G401 (cell line): ENCODE measurements around the gene OTUD1. TPM values are rescaled to one million over a fixed set of nuclear protein-coding genes. Genes with fewer than 3 reads are reported as not detected.
"Not testable (repeated sequence)": the region's sequence is repeated elsewhere in the genome, so short reads cannot be mapped to it uniquely, and the experiment has no call there.

ENCODE experiments used
- DNase-seq: peaks from one replicate; pipeline ENCODE4 v3.0.0-alpha.2; 2015; ENCODE audit warnings: low spot score
- in situ Hi-C: cut with HindIII; loops from 2 replicates; pipeline ENCODE4 v1.10.0; 2016; ENCODE audit warnings: low sequenced_read_pairs, mixed read lengths
- total RNA-seq: library from RNA; depleted of rRNA; stranded (reverse); fragments of >200 nt; shearing (Covaris generic); gene quantifications from 2 replicates; pipeline ENCODE4 v1.2.3, GENCODE V29; 2014; rRNA removed

Gene OTUD1
- 1.5 and 3.0 TPM in 2 replicates for total RNA-seq

GRCh38 chr10:23438547-23439451, at the start of gene OTUD1:
Gene OTUD1 (plus strand): TSS chr10:23439075. CDS start chr10:23439458, 383 bp downstream.
- in situ Hi-C loops: no loop called here
- peak; percentile 95 for DNase-seq

- DNase-seq, in situ Hi-C loops: not testable (repeated sequence)
Observed at GRCh38 chr10:23390408-23390807, 48.5 kb upstream of the OTUD1 start.

DNA sequence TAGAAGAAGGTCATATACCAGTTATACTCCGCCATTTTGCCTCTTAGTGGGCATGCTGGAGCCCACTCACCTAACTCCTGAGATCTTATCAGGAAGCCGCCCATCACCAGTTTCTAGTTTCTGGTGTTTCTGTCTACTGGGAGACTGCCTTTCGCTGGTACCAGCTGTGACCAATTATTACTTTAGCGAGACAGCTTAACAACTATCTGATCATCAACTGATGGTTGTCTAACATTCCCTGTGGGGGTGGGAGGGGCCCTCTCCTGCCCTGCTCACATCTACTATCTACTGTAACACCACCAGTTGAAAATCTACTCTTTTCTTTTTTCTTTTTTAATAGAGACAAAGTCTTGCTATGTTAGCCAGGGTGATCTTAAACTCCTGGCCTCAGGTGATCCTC, 48.1 kb upstream of the OTUD1 start:
- no peak for DNase-seq
- in situ Hi-C loops: no loop called here

DNA sequence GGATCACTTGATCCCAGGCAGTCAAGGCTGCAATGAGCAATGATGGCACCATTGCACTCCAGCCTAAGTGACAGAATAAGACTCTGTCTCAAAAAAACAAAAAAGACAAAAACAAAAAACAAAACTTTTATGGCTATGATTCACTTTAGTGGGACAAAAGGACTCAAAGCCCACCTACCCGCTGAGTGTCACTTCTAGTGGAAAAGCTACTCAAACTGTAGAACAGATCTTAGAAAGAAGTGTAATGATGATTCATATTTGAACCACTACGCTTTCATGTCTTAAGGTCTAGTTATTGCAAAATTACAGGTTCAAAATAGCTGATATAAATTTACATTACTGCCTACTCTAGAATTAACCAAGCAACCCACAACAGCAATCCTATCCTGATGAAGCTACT, 47.1 kb upstream of the OTUD1 start:
- in situ Hi-C loops: no loop called here
- no peak for DNase-seq

DNA sequence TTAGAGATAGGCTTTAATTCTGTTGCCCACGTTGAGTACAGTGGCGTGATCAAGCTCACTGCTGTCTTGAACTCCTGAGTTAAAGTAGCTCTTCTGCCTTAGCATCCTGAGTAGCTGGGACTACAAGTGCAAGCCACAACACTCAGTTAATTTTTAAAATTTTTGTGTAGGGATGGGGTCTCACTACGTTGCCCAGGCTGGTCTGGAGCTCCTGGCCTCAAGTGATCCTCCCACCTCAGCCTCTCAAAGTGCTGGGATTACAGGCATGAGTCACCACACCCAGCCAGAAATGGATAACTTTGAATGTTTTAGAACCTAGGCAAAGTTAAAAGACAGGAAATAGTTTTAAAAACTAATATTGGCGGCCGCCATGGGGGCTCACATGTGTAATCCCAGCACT, 43.9 kb upstream of the OTUD1 start:
- DNase-seq: no peak
- in situ Hi-C loops: no loop called here

GRCh38 chr10:23396695-23397094, 42.2 kb upstream of the OTUD1 start:
- in situ Hi-C loops: no loop called here

GRCh38 chr10:23399701-23400144, 39.2 kb upstream of the OTUD1 start:
- no peak for DNase-seq
- in situ Hi-C loops: no loop called here

More at GRCh38 chr10:23396695-23397094, 42.2 kb upstream of the OTUD1 start:
- DNase-seq: no peak

DNA sequence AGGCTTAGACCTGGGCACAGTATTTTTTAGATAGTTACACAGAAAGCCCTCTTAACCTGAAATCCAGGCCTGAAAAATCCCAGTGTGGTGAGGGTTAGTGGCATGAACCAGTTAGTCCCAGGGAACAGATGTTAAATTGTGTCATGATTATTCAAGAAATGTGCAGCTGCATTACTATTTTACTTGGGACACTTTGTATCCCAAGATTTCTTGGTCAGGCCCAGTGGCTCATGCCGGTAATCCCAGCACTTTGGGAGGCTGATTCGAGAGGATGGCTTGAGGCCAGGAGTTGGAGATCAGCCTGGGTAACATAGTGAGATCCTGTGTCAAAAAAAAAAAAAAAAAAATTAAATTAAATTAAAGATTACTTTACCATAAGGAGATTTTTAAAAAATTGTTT, 36.0 kb upstream of the OTUD1 start:
- in situ Hi-C loops: no loop called here
- no peak for DNase-seq

DNA sequence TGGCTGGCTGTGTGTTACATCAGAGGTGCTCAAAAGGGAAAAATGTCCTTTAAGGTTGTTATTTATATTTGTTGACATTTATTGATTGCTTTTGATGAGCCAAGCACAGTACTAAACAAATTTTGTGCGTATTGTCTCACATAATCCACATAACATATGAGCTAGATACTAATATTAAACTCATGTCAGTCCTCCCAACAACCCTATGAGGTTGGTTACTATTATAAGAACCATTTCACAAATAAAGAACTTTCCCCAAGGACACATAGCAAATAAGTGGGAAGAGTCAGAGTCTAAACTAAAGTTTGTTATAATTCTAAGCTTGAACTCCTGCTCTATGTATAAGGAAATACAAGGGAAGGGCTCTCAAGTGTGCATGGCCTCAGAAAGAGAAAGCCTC, 35.6 kb upstream of the OTUD1 start:
- DNase-seq: no peak
- in situ Hi-C loops: no loop called here

DNA sequence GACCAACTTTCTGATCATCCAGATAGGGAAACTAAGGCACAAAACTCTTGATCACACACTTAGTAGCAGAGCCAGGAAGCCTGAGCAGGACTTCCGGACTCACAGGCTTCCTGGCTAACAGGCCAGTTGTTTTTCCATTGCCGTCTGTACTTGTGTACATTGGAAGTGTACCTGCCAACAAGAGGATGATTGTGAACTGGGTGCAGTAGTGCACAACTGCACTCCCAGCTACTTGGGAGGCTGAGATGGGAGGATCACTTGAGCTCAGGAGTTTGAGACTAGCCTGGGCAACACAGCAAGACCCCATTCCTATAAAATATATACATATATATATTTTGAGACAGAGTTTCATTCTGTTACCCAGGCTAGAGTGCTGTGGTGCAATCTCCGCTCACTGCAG, 35.2 kb upstream of the OTUD1 start:
- in situ Hi-C loops: no loop called here

GRCh38 chr10:23404461-23404980, 34.4 kb upstream of the OTUD1 start:
- no peak for DNase-seq
- in situ Hi-C loops: no loop called here

More for the DNA sequence above, 35.2 kb upstream of the OTUD1 start:
- DNase-seq: no peak

- in situ Hi-C loops: no loop called here
Observed at GRCh38 chr10:23405540-23405939, 33.3 kb upstream of the OTUD1 start.

GRCh38 chr10:23406409-23406808, 32.5 kb upstream of the OTUD1 start:
- in situ Hi-C loops: no loop called here
- DNase-seq: no peak

More at GRCh38 chr10:23405540-23405939, 33.3 kb upstream of the OTUD1 start:
- no peak for DNase-seq

- in situ Hi-C loops: no loop called here
- DNase-seq: no peak
Observed at GRCh38 chr10:23408330-23408976, 30.4 kb upstream of the OTUD1 start.

GRCh38 chr10:23412223-23412622, 26.7 kb upstream of the OTUD1 start:
- DNase-seq: no peak
- in situ Hi-C loops: no loop called here

- in situ Hi-C loops: no loop called here
- no peak for DNase-seq
Observed at GRCh38 chr10:23413629-23414089, 25.2 kb upstream of the OTUD1 start.

DNA sequence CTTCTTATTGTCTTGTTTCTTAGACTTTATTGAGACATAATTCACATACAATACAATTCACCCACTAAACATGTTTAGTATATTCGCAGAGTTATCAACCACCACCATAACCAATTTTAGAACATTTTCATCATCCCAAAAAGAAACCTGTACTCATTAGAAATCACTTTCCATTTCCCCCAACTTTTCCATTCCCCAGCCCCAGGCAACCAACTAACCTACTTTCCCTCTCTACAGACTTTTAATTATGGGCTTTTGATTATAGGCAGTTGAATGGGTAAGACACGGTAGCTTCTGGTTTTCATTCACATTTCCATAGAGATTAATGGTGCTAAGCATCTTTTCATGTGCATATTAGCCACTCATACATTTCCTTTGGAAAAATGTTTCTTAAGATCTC, 24.2 kb upstream of the OTUD1 start:
- in situ Hi-C loops: no loop called here
- no peak for DNase-seq

- in situ Hi-C loops: no loop called here
Observed at GRCh38 chr10:23417254-23417653, 21.6 kb upstream of the OTUD1 start.

DNA sequence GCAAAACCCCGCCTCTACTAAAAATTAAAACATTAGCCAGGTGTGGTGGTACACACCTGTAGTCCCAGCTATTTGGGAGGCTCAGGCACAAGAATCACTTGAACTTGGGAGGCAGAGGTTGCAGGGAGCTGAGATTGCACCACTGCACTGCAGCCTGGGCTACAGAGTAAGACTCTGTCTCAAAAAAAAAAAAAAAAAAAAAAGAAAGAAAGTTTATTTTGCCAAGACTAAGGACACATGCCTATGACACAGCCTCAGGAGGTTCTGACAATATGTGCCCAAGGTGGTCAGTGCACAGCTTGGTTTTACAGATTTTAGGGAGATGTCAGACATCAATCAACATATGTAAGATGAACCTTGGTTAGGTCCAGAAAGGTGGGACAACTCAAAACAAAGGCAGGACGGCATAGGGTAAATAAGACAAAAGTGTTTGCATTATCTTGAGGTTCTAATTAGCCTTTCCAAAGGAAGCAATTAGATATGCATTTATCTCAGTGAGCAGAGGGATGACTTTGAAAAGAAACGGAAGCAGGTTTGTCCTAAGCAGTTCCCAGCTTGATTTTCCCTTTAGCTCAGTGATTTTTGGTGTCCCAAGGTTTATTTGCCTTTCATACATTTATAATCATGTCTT, 20.7 kb upstream of the OTUD1 start:
- in situ Hi-C loops: no loop called here
- DNase-seq: no peak

More at GRCh38 chr10:23417254-23417653, 21.6 kb upstream of the OTUD1 start:
- no peak for DNase-seq
